ENCODE measurements around the gene CRLF2.
"Not testable (repeated sequence)": the region's sequence is repeated elsewhere in the genome, so short reads cannot be mapped to it uniquely, and the experiment has no call there.

CRLF2 gene, protein sequence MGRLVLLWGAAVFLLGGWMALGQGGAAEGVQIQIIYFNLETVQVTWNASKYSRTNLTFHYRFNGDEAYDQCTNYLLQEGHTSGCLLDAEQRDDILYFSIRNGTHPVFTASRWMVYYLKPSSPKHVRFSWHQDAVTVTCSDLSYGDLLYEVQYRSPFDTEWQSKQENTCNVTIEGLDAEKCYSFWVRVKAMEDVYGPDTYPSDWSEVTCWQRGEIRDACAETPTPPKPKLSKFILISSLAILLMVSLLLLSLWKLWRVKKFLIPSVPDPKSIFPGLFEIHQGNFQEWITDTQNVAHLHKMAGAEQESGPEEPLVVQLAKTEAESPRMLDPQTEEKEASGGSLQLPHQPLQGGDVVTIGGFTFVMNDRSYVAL

DNA sequence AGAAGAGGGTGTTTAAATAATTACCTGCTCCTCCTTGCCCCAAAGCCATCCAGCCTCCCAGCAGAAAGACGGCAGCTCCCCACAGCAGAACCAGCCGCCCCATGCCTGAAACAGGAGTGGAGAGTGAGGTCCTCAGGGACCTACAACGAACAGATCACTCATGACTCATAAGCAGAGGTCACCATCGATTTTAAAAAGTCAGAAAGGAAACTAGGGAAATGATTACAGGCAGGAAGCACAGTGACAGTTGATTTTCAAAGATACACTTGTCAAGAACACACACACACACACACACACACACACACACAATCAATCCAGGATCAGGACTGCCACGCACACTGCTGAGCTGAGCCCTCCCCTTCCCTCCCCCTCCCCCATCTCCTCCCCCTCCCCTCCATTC, at the start of gene CRLF2:
Gene CRLF2, minus strand, starts transcription at position 118 of the 400 bp plus-strand sequence. Its CDS starts 15 bp downstream, at position 103.
- DNase-seq (ENCODE audit: low spot score) = no peak

DNA sequence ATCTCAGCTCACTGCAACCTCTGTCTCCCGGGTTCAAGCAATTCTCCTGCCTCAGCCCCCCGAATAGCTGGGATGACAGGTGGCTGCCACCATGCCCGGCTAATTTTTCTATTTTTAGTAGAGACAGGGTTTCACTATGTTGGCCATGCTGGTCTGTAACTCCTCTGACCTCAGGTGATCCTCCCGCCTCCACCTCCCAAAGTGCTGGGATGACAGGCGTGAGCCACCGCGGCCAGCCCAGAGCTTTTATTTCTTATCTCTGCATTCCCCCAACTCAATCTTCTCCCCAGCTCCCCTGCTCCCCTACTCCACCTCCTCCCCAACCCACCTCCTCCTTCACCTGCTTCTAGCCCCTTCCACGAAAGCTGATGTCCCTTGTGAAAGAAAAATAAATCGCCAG, 49.3 kb upstream of the CRLF2 start:
- DNase-seq (ENCODE audit: low spot score) = not testable (repeated sequence)

DNA sequence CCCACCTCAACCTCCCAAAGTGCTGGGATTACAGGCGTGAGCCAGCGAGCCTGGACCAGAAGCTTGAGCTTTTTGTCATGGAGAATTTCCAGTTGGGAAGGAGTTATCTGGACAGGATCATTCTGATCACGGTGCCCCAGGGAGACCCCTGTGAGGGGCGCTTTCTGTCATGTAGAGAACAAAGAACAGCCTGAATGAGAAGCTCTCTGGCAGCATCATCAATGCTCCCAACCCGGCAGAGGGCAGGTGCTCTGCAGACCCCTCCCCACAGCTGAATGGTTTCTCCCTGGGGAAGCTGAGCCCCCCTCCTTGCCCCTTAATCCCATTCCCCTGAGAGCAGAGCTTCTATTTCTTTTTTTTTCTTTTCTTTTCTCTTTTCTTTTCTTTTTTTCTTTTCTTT, 48.8 kb upstream of the CRLF2 start:
- no peak for DNase-seq (ENCODE audit: low spot score)

DNA sequence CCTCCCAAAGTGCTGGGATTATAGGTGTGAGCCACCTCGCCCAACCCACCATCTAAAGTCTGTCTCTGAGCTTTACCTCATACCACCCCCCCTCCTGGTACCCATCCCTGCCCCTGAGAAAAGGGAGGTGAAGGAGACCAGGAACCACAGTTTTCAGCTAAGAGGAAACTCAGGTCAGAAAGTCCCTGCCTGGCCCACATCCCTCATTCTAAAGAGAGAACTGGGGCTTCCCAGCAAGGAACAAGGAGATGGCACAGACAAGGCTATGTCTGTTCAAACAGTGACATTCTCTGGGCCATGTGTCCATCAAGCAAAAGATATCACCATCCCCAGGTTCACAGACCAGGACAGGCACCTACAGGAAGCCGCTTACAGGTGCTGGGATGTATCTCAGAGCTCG, 40.4 kb upstream of the CRLF2 start:
- no peak for DNase-seq (ENCODE audit: low spot score)

DNA sequence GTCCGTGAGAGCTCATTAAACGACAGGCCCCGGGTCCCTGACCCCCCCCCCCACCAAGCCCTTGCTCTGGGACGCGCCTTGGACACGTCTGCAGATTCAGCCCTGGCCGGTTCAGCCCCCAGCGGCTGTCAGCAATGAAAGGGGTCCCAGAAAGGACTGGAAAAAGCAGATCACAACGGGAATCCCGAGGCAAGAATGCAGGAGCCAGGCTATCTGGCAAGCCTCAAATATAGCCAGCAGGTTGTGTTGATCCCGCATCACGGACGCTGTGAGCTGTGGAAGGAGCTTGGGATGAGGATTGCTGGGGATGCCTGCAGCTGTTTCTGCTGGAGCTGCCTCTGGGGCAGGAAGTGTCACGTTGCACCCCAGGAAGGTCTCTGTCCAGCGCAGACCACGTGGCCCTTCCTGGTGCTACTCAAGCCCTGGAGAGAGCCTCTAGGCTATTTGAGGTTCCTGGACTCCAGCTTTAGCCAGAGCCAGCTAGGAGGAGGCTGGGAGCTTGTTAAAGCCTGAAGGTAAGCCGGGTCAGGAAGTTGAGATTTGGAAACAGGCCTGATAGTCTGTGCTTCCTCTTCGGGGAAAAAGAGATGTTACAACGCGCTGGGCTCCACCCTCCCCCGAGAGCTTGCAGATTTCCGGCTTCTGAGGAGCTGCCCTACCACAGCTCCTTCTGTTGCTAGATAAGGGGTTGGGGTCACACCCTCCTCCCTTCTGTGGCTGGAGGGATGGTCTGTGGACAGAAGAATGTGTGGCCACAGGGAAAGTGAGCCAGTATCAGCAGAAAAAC, 36.8 kb upstream of the CRLF2 start:
- peak; percentile 40 for DNase-seq (ENCODE audit: low spot score)

DNA sequence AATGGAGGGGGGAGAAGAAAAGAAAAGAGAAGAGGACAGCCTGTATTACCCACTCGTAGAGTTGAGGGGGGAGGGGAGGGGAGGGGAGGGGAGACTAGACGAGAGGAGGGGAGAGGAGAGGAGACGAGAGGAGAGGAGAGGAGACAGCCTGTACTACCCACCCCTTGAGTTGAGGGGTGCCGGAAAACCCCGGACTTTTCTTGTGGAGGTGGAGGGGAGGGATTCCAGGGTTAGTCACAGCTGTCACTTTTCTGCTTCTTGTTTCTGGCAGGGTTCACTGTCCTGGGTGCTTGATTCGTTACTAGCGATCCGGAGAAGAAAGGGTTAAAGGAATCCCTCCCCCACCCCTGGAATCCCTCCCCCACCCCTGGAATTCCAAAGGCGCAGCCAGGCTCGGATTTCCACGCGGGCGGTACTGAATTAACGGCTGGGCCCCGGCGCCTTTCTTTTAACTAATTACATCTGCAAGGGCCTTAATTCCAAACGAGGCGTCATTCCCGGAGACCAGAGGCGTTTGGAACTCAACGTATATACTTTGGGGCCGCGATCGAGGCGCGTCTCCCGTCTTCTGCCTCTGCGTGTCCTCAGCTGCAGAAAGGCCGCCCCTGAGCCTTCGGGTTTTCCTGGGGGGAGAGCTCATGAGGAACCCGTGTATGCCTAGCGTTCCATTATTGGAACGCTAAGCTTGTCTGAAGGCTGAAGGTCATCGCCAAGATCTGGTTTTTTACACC, 36.0 kb upstream of the CRLF2 start:
- peak; percentile 20 for DNase-seq (ENCODE audit: low spot score)

DNA sequence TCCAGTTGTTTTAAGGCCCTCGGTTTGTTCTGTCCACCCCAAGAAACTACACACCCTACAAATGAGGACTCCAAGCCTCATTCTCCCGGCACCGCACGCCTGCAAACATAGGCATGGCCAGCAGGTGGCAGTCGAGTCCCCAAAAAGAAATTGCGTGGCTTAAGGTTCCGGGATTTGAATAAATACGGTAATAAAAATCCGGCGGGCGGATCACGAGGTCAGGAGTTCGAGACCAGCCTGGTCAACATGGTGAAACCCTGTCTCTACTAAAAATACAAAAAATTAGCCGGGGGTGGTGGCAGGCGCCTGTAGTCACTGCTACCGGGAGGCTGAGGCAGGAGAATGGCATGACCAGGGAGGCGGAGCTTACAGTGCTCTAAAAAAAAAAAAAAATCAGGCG, 34.4 kb upstream of the CRLF2 start:
- peak; percentile 82 for DNase-seq (ENCODE audit: low spot score)

DNA sequence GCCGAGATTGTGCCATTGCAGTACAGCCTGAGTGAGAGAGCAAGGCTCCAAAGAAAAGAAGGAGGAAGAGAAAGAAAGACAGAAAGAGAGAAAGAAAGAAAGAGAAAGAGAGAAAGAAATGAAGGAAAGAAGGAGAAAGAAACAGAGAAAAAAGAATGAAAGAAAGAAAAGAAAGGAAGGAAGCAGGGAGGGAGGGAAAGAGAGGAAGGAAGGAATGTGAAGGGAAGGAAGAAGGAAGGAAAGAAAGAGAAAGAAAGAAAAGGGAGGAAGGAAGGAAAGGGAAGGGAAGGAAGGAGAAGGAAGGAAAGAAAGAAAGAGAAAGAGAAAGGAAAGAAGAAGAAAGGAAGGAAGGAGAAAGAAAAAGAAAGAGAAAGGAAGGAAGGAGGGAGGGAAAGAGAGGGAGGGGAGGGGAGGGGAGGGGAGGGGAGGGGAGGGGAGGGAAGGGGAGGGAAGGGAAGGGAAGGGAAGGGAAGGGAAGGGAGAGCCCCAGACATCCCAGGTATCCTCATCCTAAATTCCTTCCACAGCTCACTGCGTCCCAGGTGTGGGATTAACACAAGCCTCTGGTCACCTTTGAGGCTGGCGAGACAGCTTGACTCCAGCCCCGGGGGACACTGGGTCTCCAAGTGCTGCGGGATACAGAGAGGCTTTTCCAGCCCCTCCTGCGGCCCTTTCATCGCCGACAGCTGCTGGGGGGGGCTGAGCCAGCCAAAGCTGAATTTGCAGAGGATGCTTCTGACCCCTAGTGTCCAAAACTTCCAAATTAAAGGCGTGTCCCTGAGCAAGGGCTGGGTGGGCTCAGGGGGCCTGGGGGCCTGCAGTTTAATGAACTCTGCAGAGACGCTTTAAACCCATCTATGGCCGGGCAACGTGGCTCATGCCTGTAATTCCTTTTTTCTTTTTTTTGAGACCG, 32.0 kb upstream of the CRLF2 start:
- DNase-seq (ENCODE audit: low spot score) = no peak

DNA sequence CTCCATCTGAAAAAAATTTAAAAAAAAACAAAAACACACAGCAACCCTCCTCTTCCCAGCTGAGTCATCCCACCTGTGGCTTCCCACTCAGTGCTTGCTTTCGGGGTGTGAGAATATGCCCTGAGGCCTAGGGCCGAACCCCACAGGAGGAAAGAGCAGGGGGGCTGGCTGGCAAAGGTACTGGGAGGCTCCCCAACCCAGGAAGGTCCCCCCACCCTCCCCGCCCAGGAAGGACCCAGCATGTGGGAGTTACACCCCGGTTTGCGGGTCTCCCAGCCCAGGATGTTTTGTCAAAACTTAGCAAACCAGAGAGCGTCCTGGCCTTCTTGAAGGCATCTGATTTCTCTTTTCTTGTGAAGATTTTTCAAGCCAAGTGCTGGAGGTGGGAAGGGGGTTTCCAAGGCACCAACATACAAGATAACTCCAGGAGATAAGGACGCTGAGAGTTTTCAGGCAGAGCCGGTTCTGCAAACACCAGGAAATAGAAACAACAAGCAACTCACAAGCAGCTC, 30.5 kb upstream of the CRLF2 start:
- no peak for DNase-seq (ENCODE audit: low spot score)

DNA sequence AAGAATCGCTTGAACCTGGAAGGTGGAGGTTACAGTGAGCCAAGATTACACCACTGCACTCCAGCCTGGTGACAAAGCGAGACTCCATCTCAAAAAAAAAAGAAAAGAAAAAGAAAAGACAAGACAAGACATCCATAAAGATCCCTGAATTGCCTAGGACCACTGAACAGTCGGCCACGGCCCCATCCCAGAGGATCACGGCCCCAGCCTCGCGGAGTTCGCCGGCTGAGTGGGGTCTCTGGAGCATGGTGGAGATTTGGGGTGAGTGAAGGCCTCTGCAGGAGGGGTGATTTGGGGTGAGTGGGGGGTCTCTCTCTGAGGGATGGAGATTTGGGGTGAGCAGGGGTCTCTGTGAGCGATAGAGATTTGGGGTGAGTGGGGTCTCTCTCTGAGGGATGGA, 28.1 kb upstream of the CRLF2 start:
- DNase-seq (ENCODE audit: low spot score) = not testable (repeated sequence)

DNA sequence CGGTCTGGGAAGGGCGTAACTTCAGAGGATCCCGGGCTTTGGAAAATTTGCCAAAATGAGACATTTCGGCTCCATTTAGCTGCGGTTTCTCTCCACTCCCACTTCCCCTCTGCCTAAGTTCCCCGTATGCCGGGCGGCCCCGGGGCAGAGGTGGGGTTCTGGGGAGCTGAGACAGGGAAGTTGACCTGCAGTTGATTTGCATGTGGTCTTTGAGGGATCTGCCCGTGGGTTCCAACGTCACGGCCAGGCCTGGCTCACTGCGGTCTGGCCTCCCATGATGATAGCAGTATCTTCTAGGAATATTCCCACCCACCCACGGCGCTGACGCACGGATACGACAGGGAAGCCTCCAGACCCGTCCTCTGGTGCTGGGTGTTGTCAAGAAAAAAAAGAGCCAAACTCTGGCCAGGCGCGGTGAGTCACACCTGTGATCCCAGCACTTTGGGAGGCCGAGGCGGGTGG, 27.3 kb upstream of the CRLF2 start:
- no peak for DNase-seq (ENCODE audit: low spot score)

DNA sequence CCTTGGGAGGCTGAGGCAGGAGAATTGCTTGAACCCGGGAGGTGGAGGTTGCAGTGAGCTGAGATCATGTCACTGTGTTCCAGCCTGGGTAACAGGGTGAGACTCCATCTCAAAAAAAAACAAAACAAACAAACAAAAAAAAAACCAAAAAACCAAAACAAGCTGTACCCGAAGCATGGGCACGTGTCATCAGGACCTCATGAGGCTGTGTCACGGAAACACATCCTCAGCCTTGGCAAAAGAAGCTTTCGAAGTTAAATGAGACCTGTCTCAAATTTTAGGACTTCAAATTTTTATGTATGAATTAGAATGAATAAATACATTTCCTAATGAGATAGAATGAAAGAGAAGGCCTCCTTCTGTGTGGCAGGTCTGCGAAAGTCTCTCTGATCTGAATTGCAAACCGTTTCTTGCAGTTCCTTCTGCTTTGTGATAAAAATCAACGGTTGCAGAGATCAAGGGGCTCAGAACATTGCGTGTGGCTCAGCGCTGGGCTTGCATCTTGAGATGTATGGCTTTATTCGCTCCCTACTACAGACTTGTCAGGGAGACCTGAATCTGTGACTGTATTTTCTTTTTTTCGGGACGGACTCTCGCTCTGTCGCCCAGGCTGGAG, 19.5 kb upstream of the CRLF2 start:
- no peak for DNase-seq (ENCODE audit: low spot score)

DNA sequence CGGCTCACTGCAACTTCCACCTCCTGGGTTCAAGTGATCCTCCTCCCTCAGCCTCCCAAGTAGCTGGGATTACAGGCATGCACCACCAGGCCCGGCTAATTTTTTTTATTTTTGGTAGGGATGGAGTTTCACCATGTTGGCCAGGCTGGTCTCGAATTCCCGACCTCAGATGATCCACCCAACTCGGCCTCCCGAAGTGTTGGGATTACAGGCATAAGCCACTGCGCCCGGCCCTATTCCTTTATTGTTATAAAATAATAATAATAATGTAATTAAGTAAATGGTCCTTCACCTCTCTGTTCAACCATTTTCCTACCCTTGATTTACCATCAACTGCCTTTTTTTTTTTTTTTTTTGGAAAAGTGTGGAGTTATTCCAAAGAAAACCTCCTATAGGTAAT, 15.7 kb upstream of the CRLF2 start:
- DNase-seq (ENCODE audit: low spot score) = not testable (repeated sequence)

DNA sequence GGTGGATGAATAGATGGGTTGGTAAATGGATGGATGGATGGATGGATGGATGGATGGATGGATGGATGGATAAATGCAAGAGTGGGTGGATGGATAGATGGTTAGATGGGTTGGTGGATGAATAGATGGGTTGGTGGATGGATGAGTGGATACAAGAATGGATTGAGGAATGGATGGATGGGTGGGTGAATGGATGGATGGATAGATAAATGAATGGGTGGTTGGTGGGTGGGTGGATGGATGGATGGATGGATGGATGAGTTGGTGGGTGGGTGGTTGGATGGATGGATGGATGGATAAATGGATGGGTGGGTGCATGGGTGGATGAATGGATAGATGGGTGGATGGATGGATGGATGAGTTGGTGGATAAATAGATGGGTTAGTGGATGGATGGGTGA, 13.8 kb upstream of the CRLF2 start:
- no peak for DNase-seq (ENCODE audit: low spot score)

DNA sequence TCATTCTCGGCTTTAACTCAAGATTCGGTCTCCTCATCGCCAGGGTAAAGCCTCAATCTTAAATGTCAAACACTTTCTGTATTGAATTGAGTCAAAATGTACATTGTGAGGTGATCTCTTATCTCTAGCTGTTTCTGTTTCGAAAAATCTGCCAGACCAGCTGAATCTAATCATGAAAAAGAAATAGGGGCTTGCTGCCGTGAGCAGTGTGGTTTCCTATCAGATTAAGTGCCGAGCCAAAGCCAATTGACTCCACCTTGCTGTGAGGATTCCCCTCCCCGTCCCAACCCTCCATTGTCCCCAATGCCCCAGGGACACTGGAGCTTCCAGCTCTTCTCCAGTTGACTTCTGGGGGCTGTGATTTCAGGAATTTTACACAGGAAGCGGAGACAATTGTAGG, 12.5 kb upstream of the CRLF2 start:
- no peak for DNase-seq (ENCODE audit: low spot score)

DNA sequence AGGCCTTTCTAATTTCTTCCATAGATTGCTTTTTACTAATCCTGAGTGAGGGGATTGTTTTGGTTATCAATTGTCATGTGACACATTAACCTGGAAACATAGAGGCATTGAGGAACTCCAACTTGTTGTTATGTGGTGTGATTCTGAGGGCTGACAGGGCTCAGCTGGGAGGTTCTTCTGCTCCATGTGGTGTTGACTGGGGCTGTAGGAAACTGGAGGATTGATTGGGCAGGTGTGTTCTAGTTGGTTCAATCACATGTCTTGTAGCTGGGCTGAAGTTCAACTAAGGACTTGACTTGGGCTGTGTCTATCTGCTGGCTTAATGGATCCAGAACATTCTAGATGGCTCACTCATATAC, 10.8 kb upstream of the CRLF2 start:
- DNase-seq (ENCODE audit: low spot score) = no peak

DNA sequence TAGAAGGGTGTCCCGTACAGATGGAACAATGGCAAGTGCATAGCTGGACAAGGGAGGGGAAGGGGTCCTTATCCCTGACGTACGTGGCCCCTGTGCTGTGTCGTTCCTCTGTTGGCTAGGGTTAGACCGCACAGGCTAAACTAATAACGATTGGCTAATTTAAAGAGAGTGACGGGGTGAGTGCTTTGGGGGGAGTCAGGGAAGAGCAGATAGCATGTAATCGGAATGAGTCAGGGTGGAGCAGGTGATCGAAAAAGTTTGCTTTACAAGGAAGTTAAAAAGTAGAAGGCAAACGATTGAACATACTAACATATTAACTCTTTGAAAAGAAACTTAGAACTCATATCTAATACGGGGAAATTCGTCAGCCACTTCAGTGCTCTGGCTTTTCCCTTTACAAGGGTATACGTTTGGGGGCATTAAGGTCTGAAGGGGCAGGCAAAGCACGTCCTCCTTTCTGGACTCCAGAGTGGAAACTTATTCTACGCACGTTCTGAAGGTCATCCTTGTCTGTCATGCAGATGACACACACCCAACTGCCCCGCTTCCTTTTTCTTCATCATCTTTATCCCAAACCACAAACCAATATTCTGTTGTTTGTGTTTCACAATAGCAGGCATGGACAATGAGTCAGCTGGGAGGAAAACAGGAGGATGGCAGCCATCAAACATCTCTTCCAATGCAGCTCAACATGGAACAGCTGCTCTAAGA, 10.2 kb upstream of the CRLF2 start:
- DNase-seq (ENCODE audit: low spot score) = no peak

DNA sequence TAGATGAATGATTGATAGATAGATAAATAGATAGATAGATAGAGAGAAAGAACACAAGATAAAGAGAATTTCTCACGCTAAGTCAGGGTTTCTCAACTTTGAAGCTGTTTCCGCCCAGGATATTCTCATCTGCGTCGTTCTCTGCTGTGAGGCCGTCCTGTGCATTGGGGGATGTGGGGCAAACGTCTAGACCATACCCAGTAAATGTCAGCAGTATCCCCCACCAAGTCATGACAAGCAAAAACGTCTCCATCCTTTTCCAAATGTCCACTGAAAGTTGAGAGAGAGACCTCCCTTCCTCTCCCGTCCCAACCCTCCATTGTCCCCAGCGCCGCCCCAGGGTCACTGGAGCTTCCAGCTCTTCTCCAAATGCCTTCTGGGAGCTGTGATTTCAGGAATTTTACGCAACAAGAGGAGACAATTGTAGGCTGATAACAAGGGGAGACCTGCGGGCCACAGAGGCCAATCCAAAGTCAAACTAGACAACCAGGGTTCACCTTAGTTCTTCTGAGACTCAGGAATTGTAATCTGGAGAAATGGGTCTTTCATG, 8.9 kb upstream of the CRLF2 start:
- no peak for DNase-seq (ENCODE audit: low spot score)

DNA sequence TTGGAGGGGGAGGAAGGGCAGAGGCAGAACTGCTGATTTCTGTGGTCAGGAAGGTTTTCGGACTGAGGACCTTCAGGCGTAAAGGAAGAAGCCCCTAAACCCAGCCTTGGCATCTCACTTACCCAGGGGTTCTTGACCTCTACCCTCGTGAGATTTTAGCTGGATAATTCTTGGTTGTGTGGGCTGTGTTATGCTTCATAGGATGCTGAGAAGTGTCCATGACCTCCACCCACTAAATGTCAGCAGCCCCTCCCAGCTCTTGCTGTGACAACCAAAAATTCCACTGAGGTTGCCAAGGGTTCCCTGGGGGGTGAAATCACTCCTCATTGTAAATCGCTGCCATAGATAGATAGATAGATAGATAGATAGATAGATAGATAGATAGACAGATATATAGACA, 5.8 kb upstream of the CRLF2 start:
- no peak for DNase-seq (ENCODE audit: low spot score)

Data from GM03348 (cell line).